ENCODE results near the gene KISS1R.

- TF ChIP-seq POLR2A (IDR thresholded peaks at IDR 0.05; ENCODE audit: low read depth, low read length) (no peak), TAF1 (IDR thresholded peaks at IDR 0.05; ENCODE audit: low read depth, low read length) (no peak), POU2F2 (IDR thresholded peaks at IDR 0.05; ENCODE audit: low read depth, low read length) (no peak)
These were observed 39.0 kb downstream of the KISS1R start for GRCh38 chr19:955803-956765.
